HG03039 (cell line): ENCODE results near the gene RAMP3.
"Not testable (repeated sequence)": the region's sequence is repeated elsewhere in the genome, so short reads cannot be mapped to it uniquely, and the experiment has no call there.

Source experiments
- ATAC-seq: cut with Tn5 transposase; IDR thresholded peaks from one replicate; pipeline ENCODE4 v1.9.1; 2021; ENCODE audit warnings: mild to moderate bottlenecking, moderate library complexity; ENCODE audit not compliant: unreplicated experiment

The RAMP3 gene

DNA sequence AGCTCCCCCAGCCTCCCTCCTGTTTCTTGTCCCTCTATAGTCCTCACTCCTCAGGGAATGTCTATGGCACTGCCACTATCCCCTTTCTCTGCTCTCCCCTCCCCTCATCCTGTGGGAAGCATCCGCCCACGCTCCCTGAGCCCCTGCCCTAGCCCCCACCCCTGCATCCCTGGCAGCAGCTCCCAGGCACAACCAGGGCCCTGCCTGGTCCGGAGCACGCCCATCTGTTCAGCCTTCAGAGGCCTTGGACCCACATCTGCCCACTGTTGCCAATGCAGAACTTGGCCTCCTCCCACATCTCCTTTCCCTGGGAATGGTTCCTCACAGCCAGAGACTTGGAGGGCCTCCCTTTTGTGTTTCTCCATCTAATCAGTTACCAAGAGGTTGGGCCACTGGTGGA is 25.7 kb upstream of the RAMP3 start:
- no peak for ATAC-seq

DNA sequence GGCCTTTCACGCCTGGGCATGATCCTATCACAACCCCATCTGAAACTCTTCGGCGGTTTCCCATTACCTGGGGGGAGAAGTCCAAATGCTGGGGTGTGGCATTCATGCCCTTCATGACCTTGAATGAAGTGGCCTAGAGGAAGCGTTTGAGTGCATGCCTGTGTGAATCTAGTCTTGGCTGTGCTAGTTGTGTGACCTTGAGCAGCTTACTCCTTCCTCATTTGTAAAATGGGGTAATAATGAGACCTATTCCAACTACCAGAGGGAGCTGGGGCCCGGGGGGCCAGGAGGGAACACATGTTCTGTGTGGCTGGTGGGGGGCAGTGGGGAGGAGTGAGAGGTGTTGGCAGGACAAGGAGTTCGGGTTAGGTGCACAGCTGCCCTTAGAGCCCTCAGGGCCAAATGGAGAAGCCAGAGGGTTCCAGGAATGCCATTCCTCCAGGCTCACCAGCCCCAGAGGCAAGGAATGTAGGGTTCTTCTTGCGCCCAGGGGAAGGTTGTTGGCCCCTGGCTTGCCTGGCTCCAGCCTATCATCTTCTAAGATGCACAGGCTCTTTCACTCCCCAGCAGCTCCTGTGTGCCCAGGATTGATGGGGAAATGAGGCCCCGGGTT is 24.8 kb upstream of the RAMP3 start:
- no peak for ATAC-seq

DNA sequence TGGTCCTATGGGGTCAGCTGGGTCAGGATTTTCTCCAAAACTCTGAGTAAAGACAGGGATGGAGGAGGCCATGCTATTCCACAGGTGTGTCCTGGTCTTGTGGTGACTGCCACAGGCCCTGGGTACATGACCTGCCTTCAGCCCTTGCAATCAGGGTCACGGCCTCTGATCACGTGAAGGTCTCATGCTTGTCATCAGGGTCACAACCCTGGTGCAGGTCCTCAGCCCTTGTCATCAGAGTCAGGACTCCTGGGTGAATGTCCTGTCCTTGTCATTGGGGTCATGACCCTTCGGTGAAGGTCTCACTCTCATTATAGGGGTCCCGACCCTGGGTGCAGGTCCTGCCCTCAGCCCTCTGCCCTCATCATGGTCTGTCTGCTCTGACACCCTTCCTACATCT is 24.2 kb upstream of the RAMP3 start:
- ATAC-seq: no peak

DNA sequence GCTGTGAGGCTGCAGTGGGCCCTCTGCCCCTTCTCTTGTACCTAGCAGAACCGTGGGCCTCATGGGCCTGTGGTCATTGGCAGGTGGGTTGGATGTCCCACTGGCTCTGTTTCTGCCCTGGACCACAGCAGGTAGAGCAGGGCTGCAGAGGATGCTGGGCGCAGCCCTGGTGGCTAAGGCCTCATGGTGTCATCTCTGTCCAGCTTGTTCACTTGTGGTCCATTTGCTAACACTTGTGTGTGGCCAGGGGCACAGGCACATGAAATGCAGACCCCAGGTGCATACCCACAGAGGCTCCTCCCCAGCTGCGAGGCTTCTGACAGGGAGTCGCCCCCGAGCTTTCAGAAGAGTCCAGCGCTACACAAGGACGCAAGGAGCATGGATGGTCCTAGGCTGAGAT is 23.7 kb upstream of the RAMP3 start:
- ATAC-seq: no peak

DNA sequence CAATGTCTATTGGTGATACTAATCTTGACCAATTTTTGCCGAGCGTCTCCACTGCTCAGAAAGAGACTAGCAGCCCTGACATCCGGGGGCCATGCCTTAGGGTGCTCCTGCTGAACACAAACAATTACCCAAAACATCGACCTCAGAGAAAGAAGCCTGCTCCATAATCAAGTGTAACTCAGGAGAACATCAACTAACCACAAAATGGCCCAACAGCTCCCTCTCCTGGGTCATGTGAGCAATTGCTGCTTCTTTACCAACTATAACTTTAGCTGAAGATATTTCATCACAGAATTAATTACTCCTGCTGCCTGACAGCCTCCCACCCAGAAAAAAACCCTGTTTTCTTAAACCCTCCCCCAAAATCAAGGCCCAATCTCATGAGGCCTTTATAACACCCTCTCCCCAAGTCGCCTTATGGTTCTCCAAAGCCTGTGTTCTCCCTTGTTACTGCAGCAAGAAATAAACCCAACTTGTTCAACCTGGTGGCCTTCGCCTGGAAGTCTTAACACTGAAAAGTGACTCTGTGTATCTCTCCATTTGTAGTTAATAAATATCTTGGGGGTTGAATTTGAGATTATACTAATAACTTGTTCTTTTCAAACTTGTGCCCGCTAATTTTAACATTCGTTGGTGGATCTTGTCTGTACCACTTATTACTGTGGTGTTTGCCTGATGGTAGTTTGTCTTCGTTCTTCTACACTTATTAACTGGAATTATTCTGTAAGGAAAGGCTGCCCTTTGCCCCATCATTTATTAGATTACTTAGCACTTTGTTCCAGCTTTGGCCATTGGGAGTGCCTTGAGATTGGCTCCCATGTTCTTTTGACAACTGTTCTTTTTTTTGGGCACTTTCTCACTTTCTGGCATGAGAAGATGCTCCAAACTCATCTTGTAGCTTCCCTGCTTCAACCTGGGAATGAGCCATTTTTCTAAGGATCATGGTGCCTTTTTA is 21.2 kb upstream of the RAMP3 start:
- ATAC-seq: no peak

DNA sequence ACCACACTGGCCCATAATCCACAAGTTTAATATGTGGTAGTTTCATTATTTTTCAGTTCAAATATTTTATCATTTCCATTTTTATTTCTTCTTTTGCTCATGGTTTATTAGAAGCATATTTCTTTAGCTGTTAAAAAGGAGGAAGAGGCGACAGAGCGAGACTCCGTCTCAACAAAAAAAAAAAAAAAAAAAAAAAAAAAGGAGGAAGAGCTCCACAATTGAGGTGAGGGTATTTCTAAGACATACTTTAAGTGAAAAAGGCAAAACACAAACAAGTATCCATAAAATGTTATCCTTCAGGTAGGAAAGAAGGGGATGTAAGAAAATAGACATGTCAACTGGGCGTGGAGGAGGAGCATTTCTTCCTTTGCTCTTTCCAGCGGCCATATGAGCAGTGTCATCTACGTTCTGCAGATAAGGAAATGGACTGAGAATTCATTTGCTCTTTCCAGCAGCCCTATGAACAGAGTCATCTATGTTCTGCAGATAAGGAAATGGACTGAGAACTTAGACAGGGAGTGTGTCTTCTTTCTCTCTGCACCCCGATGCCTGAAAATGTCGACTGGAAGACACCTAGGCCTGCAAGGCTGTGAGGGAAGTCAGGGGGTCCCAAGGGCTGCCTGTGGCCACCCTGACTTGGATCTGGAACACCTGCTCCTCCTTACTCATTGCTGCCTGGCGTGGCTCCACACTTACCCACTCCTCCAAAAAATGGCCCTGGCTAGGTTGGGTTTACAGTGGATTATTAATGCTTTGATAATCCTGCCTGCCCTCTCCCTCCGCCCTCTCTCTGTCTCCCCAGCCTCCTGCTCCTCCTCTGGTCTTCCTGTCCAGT is 18.9 kb upstream of the RAMP3 start:
- ATAC-seq: no peak

DNA sequence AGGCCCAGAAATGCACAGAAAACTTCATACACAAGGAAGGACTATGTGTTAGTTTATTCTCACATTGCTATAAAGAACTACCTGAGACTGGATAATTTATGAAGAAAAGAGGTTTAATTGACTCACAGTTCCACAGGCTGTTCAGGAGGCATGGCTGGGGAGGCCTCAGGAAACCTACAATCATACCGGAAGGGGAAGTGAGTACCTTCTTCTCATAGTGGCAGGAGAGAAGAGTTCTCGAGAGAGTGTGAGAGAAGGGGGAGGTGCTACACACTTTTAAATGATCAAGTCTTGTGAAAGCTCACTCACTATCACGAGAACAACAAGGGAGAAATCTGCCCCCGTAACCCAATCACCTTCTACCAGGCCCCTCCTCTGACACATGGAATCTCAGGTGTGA is 16.8 kb upstream of the RAMP3 start:
- no peak for ATAC-seq

DNA sequence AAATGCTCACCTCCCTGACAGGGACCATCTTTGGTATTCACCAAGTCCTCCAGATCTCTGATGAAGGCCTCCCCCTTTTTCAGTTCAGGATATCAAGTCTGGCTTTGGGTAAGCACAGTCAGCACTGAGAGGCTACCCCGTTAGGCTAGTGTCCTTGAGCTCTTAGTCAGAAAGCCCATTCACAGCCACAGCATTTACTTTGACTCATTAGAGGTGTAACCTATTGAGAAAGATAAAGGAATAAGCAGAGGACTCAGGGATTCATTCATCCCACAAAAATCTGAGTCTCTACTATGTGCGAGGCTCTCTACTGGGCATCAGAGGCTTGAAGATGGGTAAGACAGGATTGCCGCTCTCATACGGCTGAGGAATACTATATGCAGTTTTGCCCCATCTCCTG is 14.0 kb upstream of the RAMP3 start:
- ATAC-seq: no peak

DNA sequence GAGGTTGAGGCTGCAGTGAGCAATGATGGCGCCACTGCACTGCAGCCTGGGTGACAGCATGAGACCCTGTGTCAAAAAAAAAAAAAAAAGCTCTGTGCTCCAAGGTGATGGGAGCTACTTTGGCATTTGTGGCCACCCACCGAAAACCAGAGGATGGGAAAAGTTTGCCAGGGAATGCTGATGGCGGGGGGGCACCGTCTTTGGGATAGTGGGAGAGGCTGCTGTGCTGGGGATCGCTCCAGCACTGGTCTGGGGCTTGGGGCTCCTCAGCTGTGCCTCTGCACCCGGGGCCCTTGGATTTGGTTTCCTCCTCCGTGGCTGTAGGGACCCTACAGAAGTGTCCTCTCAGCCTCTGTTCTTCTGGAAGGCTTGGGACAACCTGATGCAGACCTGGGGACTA is 11.7 kb upstream of the RAMP3 start:
- ATAC-seq: no peak

DNA sequence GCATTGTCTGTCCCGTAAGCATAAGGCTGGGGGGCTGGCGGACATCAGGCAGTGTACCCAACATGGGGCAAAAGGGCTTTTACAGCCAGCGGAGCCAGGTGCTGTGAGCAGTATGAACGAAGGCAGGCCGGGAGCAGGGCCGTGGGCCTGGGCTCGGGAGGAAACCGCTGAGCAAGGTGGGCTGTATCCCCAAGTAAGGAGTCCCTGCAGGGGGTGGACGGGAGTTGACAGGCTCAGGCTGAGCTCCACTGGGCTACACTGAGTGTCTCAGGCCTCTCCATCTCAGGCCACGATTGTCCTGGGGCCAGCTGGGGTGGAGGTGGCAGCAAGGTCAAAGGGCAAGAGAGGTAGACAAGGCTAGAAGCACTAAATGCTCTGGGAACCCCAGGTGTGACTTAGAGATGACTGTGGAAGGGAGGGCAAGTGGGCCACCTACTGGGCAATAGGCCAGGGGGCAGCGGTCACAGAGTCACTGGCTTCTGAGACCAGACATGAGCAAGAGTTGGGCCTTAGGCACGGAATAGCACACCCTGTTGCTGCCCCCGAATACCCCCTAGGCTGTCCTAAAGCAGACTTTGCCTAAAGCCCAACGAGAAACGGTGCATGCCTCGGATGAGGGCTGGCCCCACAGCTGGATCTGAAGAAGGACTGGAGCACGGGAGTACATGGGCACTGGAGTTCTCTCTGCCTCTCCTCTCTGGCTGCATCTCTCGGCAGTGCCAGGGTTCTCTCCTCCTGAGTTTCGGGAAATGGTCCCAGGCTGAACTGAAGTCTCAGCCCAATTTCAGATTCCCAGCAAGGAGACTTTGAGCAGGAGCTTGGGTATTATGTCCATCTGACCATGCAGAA is 10.8 kb upstream of the RAMP3 start:
- ATAC-seq: no peak

DNA sequence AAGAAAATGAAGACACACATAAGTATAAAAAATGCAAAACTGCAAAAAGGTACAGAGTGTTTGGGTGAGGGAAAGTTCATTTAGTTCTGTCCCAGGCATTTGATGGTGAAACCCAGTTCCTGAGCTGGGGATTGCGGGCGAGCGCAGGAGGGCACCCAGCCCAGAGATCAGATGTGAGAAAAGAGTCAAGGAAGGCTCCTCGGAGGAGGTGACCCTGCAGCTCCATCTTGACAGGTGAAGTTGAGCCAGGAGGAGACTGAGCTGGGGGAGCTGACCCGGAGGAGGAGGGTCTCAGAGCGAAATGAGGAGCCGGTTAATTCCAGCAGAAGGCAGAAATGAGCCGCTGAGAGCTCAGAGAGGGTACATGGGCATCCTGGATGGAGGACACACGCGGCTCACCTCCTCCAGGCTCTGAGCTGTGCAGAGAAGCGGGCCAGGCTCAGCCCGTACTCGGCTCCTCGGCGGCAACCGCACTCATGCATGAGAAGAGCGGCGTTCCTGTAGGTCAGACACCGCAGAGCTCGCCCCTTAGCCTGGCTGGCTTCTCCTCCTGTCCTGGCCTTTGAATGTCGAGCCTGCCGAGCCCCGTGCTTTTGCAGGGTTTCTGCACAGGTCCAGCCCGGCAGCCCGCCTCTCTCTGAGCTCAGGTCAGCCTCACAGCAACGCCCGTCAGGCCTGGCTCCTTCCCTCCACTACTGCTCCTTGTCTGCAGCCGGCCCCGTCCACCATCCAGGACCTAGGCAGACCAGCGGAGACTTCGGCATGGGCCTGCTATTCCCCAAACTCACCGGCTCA is 9.5 kb upstream of the RAMP3 start:
- ATAC-seq: no peak

DNA sequence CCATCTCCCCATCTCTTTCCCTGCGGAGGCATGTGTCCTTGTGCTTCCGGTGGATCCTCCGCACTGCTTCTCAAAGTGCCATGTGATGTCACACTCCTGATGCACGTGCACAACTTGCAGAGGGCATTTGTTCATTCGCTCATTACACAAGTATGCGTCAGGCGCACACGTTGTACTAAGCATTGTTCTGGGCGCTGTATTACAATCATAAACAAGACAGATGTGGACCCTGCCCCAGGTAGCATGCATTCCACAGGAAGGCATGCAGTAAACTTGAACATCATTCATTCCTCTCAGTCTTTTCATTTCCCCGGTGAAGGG is 9.0 kb upstream of the RAMP3 start:
- no peak for ATAC-seq

DNA sequence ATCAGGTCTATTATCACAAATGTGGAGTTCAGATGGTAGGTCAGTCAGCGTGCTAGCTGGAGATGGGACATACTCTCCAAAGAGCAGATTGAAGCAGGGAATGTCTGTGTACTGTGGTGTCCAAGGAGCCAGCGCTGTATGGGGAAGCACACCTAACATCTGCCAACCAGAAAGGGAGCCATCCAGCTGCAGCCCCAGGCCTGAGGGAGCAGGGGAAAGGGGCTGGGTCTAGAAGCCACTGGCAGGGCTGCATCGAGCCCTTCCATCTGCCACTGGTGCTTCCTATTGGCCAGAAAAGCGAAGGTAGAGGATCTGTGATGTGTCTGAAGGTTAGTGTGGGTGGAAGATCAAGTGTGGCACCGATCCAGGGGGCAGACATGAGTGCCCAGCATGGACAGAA is 8.0 kb upstream of the RAMP3 start:
- no peak for ATAC-seq

DNA sequence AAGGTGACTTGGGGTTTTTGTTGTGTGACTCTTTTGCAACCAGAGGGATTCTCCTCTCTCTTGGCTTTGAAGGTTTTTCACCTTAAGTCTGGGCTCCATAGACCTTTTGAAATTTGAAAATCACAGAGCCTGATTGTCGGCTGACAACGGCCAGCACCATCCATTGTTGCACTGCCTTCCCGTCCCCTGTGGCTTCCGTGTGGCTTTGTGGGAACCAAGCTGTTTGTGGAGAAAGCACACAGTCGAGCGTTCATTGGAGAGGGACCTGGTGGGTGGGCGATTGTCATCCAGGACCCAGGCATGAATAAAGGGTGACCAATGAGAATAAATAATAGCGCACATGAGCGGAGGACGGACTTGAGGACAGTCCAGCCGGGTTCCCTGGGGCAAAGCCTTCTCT is 7.4 kb upstream of the RAMP3 start:
- no peak for ATAC-seq

DNA sequence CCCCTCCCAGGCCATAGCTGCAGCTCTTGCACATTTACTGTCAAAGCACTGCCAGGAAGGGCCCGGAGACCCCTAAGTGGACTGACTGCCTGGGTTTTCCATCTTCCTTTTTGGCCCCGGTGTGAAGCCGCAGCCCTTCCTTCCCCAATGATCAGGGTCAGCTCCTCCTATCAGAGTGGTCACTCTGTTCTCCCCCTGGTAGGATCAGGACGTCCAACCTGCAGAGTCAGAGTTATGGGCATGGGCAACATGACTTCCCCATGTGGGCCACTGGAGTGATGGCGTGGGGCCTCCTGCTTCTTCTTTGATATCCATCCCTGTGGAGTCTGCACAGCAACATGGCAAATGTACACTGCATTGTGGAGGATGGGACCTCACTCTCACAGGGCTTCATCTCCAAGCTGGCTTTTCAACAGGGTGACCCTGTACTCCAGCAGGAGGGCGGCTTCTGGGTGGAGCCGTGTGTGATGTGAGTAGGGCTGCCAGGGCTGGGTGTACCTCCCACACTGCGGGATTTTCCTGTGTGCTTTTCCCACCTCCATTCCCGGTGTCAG is 6.4 kb upstream of the RAMP3 start:
- no peak for ATAC-seq

DNA sequence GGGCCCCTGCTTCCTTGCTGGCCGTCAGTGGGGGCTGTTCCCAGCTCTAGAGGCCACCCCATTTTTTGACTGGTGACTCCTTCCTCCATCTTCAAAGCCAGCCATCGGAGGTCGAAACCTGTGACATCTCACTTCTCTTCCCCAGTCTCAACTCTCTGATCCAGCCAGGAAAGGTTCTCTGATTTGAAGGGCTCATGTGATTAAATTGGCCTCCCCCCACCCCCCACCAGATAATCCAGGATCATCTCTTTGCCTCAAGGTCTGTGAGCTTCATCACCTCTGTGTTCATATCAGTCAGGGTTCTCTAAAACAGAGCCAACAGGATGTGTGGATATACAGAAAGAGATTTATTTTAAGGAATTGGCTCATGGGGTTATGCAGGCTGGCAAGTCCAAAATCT is 5.6 kb upstream of the RAMP3 start:
- ATAC-seq: no peak

DNA sequence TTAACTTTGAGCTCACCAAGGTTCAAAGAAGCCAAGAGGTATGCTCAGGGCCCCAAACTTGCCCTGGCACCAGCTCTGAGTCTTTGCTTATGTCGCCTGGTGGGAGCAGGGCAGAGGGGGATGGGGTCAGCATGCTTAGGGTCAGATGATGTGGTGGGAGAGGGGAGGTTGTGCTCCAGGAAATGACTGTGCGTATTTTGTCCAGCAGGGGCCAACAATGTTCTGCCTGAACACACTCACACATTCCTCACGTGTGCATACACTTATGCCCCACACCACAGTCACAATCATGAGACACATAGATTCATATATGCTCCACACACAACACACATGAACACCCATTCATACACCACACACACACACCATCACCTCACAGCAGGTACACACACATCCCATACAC is 4.4 kb upstream of the RAMP3 start:
- ATAC-seq: no peak

DNA sequence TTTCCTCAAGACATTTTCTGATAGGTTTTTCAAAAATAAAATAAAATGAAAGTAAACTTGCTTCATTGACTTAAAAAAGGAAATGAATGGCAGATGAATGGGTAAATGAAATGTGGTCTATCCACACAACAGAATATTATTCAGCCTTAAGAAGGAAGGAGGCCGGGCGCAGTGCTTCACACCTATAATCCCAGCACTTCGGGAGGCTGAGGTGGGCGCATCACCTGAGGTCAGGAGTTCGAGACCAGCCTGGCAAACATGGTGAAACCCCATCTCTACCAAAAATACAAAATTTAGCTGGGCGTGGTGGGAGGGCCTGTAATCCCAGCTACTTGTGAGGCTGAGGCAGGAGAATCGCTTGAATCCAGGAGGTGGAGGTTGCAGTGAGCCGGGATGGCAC is 3.7 kb upstream of the RAMP3 start:
- ATAC-seq: not testable (repeated sequence)

DNA sequence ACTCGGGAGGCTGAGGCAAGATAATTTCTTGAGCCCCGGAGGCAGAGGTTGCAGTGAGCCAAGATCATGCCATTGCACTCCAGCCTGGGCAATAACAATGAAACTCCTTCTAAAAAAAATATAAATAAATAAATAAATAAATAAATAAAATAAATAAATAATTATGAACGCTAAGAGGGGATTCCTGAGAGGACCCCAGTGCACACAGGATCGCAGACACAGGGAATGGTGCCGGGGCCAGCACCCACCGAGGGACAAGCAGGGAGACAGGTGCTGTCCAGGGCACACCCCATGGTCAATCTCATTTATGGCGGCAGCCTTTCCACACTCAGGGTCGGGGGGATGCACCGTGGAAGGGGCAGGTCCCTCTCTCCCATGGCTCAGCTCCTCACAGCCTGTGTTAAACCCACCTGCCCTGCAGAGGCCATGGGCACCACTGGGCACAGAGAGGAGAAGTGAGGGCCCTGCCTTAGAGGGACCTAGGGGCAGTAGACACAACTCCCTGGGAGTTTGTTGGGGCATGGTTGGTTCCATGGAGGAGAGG is 2.2 kb upstream of the RAMP3 start:
- ATAC-seq: no peak

DNA sequence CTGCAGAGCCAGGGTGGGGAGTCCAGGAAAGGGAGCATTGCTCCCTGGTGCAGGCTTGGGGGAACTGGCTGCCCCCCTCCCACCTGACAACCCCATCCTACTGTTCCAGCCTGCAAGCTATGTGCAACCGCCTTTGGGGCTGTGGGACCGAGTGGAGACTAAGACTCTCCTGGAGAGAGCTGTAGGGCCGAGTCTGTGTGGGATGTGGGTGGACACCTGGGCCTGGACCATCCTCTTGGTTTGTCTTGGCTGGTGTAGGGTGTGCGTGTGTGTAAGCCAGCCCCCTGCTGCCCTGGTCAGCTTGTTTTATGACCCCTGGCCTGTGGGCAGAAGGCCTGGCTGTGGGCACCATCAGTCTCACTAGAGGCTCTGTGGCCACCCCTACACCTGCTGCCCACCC is 1.6 kb upstream of the RAMP3 start:
- no peak for ATAC-seq
